IPS-NIHi11 (cell line): ENCODE measurements around the gene B4GALNT3.
A peak's percentile ranks its signal among the peaks of the same experiment; 100 is the strongest.

Experiments used
- DNase-seq: peaks from one replicate; pipeline ENCODE4 v3.0.0; 2012; ENCODE audit warnings: mixed read lengths, low spot score

The B4GALNT3 gene

DNA sequence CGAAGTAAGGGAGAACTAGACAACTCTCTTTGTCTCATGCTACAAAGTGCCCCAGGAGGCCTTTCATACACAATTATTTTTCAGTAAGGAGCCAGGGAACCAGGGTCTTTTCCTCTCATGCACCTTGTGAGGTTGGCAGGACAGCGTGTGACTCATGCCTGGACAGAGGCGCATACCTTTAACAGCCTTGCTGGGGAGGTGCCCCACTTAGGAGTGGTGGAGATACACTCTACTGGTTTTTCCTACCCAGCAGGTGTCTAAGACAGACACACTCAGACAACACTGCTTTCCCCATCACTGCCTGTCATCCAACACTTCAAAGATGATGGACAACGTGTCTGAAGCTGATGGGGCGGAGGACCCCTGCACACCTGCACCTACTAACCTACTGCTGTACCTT lies 49.1 kb downstream of the B4GALNT3 start:
- DNase-seq: peak; percentile 51

DNA sequence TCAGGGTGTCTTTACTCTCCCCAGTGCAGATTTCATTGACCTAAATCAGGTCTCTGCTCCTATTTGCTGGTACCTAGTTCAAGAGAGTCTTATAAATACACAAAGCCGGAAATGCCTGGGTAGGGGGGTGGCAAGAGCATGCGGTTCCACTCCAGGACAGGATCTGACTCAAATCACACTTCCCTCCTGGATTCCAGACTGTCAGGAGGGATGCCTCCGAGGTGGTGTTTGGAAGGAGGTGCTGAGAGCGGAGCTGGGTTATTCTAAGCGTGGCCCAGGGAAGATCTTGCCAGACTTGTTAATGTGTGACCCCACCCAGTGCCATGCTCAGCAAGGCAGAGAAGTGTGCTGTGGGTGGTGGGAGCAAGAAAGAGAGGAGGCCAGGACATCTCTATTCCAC lies 49.8 kb downstream of the B4GALNT3 start:
- no peak for DNase-seq

DNA sequence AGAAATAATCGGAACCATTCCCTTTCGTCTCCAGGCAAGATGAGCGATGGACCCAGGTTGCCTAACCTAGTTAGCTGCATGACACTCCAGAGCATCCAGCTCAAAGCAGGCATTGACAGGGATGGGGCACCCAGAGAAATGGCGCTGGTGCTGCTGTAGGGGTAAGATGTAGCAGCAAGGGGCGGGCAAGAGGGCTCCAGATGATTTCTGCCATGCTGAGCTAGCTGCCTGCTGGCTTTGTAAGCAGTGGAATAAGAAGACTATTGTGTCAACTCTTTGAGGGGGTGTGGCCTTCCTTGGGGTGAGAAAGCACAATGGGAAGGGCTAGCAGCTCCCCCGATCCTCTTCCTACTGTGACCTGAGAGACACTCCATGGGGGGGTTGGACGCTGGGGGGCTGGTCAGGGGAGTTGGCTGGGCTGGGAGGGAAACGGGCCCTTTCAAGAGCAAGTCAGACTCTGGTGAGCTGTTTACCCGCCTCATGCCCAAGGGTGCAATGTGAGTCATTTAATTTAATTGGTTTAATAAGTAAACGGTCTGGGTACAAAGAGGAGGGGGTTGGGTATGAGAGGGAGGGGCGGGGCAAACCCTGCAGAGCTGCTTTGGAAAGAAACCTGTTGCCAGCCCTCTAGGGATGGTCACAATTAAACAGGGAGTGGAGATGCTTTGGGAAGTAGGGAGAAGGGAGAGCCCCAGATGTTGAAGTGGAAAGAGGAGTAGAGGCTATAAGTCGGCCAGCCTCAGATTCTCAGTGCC lies 50.5 kb downstream of the B4GALNT3 start:
- DNase-seq: peak; percentile 73

DNA sequence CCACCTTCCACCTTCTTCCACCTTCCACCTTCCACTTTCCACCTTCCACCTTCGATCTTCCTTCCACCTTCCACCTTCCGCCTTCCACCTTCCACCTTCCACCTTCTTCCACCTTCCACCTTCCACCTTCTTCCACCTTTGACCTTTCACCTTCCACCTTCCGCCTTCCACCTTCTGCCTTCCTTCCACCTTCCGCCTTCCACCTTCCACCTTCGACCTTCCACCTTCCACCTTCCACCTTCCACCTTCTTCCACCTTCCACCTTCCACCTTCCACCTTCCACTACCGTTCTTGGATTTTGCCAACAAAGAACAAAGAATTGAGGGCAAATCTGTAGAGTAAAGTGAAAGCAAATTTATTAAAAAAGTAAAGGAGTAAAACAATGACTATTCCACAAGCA lies 53.2 kb downstream of the B4GALNT3 start:
- DNase-seq: no peak

DNA sequence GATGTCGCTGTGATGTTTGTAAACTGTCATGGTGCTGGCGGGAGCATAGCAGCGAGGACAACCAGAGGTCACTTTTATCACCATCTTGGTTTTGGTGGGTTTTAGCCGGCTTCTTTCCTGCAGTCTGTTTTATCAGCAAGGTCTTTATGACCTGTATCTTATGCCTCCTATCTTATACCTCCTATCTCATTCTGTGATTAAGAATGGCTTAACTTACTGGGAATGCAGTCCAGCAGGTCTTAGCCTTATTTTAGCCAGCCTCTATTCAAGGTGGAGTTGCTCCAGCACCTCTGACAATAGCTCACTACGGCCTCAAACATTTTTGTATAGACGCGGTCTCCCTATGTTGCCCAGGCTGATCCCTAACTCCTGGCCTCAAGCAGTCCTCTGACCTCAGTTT lies 53.7 kb downstream of the B4GALNT3 start:
- no peak for DNase-seq

DNA sequence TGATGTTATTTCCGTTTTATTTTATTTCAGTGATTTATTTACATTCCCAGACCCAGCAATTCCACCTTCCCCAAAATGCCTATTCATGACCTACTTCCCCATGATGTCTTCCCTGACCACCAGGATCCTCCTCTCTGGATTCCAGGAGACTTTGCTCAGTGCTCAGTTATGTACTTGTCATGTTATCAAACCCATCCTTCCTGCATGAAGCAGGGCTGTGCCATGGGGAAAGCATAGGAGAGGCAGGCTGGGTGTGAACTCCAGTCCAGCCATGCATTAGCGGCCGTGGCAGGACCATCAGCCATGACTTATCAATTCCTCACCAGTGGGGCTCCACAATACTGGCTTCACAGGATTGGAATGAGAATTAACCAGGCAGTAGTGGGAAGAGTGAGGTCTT lies 57.8 kb downstream of the B4GALNT3 start:
- no peak for DNase-seq

DNA sequence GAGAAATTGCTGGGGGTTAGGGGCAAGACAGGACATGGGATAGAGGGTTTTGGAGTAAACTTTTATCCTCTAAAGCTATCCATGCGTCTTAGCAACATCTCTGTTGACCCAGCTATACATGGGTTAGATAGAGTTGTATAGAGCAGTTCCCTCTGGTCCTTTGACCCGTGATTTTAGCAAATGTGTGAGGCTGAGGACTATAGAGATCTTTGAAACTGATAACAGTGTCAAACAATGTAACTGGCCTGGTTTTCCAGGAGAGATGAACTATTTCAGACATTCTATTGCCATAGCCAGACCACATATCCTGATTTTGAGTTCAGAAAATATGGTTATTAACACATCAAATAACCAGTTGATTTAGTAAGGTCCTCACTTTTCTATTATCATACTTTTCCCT lies 60.4 kb downstream of the B4GALNT3 start:
- no peak for DNase-seq

DNA sequence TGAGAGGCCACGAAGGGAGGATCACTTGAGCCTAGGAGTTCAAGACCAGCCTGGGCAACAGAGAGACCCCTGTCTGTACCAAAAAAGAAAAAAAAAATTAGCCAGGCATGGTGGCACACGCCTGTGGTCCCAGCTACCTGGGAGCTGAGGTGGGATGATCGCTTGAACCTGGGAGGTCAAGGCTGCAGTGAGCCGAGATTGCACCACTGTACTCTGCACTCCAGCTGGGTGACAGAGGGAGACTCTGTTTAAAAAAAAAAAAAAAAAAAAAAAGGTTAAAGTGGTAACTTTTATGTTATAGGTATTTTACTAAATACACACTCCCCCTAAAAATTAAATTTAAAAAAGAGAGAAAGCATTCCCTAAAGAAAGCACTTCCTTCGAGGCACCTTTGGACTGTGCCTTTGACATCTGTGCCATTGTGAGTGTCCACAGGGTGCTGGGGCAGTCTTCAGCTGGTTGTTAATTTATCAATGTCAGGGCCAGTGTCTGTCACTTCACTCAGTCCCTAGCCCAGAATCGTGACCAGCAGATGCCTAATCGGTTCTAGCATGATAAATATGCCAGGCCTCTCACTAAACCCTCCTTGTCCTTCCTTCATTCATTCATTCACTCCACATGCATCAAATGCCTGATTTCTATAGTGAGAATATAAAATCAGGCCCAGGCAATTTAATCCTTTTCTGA lies 63.1 kb downstream of the B4GALNT3 start:
- DNase-seq: no peak

DNA sequence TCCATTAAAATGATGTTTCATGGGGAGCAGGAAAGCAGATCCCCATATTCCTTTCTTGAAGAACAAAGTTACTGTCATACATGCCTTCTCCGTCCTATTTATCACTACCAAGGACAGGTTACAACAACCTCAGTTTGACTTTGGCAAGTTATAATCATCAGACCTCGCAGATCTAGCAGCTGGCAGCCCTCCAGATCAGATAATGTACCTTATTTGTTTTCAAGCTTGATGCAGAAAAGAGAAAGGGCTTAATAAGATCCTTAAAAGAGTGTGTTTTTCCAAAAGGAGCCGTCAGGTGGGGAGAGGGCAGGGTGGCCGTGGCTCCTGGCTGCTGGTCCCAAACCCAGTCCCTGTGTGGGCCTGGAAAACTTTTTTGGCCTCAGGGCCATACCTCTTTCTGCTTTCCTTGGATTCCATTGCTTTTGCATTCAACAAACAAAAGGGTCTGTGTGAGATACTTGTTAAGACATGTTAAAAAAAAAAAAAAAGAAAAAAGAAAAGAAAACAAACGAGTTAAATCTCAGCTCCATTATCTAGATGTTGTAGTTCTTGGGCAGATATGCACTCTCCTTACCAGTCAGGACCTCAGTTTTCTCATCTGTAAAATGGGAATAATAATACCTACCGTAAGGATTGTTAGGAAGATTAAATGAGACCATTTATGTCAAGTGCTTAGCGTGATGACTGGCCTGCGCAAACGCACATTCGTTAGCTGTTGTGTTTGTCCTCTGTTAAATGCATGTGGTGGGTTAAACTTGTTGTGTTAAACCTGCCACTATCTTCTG lies 64.6 kb downstream of the B4GALNT3 start:
- no peak for DNase-seq

DNA sequence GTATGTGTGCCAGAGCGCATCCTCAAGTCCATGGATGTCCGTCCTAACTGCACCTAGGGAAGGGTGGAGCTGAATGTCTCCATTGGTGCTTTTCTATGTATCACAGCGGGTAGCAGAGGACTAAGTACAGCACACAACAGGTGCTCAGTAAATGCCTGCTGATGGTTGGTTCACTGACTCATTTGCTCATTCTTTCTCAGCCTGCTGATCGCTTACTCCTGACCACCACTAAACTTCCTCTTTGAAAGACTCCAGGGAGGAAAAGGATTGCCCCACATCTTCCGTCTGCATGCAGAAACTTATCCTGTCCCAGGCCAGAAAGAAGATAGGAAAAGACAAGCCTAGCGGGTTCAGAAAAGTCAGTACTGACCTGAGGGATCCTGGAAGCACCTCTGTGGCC lies 66.3 kb downstream of the B4GALNT3 start:
- no peak for DNase-seq

DNA sequence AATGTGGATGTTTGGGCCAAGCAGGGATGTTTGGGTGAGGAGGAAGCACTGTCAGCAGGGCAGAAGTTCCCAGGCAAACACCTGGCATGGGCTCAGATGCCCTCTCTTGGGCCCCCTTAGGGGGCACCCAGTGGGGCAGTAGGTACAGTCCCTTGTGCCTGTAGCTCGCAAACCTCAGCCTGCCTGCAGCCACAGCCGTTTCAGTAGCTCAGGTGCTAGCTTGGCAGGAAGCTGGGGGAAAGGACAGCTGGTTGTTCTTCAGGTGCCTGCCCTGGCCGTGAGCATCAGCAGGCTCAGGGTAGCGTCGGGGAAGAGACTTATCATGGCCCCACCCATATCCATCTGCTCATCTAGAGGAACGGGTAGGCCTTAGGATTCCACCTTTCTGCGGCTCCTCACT lies 67.5 kb downstream of the B4GALNT3 start:
- no peak for DNase-seq

DNA sequence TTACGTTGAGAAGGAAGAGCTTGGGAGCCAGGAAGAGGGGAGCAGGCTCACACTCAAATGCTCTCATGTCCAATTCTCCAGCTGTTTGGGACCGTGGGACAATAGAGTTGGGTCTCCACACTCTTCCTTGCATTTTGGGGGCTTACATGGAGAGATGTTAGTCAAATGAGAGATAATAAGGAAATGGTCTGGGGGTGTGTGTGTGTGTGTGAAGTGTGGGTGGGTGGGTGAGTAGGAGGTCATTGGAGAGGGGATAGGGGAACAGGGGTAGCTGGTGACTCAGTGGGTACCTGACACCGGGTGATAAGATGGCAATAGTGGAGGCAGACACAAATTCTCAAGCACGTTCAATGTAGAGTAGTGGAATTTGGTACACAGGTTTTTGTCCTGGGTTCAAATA lies 68.0 kb downstream of the B4GALNT3 start:
- no peak for DNase-seq

DNA sequence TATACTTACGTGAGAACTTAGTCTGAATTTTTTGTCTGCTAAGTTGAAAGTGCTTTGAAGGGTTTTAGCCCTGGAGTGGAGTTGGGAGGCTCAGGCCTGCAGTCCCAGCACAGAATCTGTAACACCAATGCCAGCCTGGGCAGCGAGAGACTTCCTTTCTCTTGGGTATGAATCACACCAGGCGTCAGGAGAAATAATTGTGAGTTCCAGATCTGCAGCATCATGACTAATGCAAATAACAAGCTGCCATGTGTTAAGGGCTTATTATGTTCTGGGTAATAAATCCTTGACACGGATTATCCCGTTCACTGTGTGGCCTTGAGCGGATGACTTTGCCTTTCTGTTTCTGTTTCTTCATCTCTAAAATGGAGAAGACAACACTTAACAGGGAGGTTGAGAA lies 70.6 kb downstream of the B4GALNT3 start:
- no peak for DNase-seq

DNA sequence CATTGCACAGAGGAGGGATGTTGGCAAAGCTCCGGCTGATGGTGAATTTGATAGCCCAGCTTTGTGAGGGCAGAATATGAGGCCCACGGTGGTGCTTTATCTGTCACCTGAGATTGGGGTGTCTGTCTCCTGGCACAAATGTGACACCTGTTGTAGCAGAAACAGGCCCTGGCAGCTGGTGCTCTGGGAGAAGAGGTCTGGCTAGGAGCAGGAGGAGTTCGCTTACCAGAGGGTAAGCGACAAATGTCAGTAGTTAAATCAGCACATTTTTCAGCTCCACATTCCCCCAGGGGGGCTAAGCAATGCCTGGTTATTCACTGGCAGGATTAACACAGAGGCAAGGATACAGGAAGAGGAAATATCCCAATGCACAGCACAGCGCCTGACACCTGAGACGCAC lies 71.1 kb downstream of the B4GALNT3 start:
- DNase-seq: no peak

DNA sequence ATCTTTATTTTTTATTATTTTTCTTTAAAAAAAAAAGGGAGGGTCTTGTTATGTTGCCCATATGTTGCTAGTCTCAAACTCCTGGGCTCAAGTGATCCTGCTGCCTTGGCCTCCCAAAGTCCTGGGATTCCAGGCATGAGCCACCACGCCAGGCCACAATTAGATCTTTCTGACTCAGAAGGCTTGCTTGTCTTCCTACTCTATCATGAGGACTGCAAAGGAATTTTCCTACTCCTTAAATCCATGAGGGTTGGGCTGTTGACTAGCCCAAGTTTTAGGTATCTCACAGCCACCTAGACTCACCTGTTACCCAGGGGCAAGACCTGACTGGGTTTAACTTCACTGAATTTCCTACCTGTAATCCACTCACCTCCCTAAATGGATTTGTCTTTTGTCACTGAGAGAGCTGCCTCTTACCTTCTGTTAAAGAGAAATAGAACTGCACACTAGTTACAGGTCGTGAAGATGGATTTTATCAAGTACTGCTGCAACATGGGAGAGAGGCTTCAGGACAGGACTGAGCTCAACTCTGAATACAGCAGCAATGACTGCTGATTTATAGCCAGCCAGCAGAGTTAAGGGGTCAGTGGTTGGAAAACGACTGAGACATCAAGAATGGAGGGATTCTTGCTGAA lies 72.3 kb downstream of the B4GALNT3 start:
- DNase-seq: no peak

DNA sequence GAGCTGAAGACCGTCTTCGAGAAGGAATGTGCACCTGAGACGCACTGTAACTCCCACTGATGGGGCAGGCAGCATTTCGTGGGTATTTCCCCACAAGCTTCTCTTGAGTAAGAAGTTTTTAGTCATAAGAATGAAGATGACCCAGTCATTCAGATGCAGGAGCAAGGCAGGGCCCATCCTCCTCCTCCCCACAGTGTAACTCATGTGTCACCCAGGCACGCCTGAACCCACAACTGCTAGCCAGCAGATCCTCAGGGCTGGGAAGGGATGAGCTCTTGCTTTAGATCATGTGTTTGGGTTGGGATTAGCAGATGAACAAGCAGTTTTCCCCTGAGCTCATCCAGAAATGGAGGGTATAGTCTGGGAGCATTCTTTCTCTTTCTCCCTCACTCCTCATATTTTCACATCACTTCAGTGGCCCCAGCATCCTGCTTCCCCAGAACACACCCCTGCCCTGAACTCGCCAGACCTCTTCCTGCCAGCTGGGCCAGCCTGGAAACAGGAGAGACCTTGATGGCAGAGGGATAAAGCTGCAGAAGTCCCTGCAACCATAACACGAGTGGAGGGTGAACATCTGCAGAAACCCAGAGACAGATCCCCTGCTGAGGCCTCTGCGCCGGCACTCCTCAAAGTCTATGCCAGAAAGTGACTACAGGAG lies 73.3 kb downstream of the B4GALNT3 start:
- no peak for DNase-seq

DNA sequence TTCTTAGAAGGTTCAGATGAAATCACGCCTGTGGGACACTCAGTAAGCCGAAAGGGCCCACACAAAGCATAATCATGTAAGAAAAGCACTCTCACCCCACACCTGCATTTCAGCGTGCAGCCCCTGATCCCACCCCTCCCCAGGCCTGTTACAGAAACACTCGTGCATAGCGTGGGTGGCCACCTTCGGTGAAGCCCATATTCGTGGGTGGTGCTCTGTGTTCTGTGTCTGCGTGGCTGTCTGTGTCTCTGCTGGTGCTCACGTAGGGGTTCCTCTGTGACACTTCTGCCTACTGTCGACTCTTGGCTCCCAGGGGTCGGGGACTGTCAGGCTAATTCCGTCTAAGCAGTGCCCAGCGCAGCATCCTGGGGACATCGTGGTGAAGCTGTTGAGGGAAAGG lies 74.0 kb downstream of the B4GALNT3 start:
- no peak for DNase-seq

DNA sequence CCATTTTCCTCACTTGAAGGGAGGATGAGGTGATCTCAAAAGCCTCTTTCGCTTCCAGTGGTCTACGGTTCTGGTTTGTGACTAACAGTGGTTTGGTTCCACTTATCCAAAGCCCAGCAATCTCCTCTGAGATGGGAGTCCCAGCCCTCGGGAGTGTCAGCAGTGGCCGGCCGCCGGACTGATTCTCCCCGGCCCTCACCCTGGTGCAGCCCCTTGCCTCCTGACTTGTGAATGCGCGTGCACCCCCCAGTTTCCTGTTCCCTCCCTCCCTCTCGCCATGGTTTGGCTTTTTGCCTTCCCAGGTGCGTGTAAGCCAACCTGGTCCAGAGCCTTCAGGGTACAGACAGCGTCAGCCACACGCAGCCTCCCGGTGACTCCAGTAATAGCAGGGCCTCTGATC lies 74.5 kb downstream of the B4GALNT3 start:
- DNase-seq: no peak

DNA sequence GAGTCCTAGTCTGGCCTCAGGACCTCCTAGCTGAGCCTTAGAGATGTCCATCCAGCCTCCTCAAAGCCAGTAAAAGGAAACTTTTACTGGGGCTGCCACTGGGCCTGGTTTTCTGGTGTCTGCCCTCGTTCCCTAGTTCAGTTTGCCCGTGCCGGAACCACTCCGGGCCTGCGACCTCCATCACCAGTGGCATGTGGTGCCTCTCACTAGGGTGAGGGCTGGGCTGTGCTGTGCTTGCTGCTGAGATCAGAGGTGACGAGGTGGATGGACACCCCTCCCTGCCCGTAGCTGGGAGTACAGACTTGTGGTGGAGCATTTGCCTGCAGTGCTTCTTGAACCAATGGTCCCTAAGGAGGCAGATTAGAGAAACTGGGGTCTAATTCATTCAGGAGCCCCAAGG lies 75.7 kb downstream of the B4GALNT3 start:
- no peak for DNase-seq

DNA sequence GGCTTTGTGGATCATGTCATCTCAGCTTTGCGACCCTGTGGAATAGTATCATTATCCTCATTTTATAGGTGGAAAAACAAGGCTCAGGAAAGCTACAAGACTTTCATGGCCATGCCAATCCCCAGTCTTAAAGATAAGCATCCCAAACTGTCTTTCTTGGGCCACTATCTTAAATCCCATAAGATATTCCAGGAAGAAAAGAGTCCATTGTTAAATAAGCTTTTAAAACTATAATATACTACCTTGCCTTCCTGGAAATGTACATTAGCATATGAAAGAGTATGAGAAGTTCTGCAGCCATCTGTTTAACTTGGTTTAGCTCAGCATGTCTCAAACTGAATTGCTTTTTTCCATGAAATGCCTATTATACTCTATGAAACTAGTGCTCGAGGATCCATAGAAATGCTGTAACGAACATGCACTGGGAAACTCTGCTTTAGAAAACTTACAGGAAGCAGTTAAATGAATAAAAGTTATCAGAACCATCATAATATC lies 77.1 kb downstream of the B4GALNT3 start:
- no peak for DNase-seq

DNA sequence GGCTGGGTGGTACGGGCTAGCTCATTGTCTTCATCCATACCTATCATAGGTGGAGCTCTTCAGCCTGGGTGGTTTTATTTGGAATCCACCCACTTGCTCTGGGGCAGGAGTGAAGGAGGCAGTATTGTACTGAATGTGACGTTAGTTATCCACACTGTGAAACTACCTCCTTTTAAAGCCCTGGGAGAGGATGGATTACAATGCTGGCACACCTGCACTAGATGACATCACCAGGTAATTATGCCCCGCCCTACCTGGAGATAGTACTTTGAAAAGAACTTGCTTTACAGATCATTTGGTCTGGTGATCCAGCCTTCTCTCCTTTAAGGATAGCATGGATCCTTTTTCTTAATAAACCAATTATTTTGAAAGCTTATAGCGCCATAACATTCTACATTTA lies 78.0 kb downstream of the B4GALNT3 start:
- peak; percentile 65 for DNase-seq
